Measurements from ENCODE around the gene SLC6A3.

DNA sequence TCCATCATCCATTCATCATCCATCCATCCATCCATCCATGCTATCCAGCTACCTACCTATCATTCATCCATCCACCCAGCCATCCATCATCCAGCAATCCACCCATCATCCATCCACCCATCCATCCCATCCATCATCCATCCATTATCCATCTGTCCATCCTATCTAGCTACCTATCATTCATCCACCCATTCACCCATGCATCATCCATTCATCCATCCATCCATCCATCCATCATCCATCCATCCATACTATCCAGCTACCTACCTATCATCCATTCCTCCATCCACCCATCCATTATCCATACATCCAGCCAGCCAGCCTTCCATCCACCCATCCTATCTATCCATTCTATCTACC lies 26.3 kb downstream of the SLC6A3 start:
- TF ChIP-seq CTCF (IDR thresholded peaks at IDR 0.05): no peak
- TF ChIP-seq, protein P1, sequence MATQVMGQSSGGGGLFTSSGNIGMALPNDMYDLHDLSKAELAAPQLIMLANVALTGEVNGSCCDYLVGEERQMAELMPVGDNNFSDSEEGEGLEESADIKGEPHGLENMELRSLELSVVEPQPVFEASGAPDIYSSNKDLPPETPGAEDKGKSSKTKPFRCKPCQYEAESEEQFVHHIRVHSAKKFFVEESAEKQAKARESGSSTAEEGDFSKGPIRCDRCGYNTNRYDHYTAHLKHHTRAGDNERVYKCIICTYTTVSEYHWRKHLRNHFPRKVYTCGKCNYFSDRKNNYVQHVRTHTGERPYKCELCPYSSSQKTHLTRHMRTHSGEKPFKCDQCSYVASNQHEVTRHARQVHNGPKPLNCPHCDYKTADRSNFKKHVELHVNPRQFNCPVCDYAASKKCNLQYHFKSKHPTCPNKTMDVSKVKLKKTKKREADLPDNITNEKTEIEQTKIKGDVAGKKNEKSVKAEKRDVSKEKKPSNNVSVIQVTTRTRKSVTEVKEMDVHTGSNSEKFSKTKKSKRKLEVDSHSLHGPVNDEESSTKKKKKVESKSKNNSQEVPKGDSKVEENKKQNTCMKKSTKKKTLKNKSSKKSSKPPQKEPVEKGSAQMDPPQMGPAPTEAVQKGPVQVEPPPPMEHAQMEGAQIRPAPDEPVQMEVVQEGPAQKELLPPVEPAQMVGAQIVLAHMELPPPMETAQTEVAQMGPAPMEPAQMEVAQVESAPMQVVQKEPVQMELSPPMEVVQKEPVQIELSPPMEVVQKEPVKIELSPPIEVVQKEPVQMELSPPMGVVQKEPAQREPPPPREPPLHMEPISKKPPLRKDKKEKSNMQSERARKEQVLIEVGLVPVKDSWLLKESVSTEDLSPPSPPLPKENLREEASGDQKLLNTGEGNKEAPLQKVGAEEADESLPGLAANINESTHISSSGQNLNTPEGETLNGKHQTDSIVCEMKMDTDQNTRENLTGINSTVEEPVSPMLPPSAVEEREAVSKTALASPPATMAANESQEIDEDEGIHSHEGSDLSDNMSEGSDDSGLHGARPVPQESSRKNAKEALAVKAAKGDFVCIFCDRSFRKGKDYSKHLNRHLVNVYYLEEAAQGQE (IDR thresholded peaks at IDR 0.05; ENCODE audit: insufficient read depth in 1 of 2, low read depth in 2 of 2, low read length in 1 of 2): no peak
- TF ChIP-seq TCF7L2 (IDR thresholded peaks at IDR 0.05; ENCODE audit: low read depth, low read length): no peak

All from Panc1 (cell line).